ENCODE data around the gene ZBTB8B. TPM values are rescaled to one million over a fixed set of nuclear protein-coding genes. Genes with fewer than 3 reads are reported as not detected.
"Not testable (repeated sequence)": the region's sequence is repeated elsewhere in the genome, so short reads cannot be mapped to it uniquely, and the experiment has no call there.

The ZBTB8B gene
- total and polyA plus RNA-seq, 2 experiments from 2014 or later = 0.56 to 2.1 TPM

- Histone ChIP-seq H3K4me1 (ENCODE audit: low read depth) (no peaks in the 10 kb centered on the region), H3K27me3 (no peaks in the 10 kb centered on the region), H3K36me3 (no peaks in the 10 kb centered on the region), H3K27ac (no peak overlapping the region), H3K9me3 (ENCODE audit: low read depth) (no peaks in the 10 kb centered on the region), H3K4me3 (no peak overlapping the region)
- no peak for DNase-seq (ENCODE audit: low read depth in 1 of 2, low spot score in 1 of 2)
- TF ChIP-seq, protein P1, sequence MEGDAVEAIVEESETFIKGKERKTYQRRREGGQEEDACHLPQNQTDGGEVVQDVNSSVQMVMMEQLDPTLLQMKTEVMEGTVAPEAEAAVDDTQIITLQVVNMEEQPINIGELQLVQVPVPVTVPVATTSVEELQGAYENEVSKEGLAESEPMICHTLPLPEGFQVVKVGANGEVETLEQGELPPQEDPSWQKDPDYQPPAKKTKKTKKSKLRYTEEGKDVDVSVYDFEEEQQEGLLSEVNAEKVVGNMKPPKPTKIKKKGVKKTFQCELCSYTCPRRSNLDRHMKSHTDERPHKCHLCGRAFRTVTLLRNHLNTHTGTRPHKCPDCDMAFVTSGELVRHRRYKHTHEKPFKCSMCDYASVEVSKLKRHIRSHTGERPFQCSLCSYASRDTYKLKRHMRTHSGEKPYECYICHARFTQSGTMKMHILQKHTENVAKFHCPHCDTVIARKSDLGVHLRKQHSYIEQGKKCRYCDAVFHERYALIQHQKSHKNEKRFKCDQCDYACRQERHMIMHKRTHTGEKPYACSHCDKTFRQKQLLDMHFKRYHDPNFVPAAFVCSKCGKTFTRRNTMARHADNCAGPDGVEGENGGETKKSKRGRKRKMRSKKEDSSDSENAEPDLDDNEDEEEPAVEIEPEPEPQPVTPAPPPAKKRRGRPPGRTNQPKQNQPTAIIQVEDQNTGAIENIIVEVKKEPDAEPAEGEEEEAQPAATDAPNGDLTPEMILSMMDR (IDR thresholded peaks at IDR 0.05; ENCODE audit: low read depth, low read length) = no peak
Measured at GRCh38 chr1:32480003-32480402, 15.1 kb downstream of the ZBTB8B start.

GRCh38 chr1:32480761-32481160 is 15.9 kb downstream of the ZBTB8B start:
- Histone ChIP-seq H3K27ac (no peak overlapping the region), H3K4me1 (ENCODE audit: low read depth) (no peaks in the 10 kb centered on the region), H3K9me3 (ENCODE audit: low read depth) (no peaks in the 10 kb centered on the region), H3K4me3 (no peak overlapping the region), H3K27me3 (no peaks in the 10 kb centered on the region), H3K36me3 (no peaks in the 10 kb centered on the region)
- no peak for DNase-seq (ENCODE audit: low read depth in 1 of 2, low spot score in 1 of 2)
- TF ChIP-seq, protein P1 (IDR thresholded peaks at IDR 0.05; ENCODE audit: low read depth, low read length) = no peak

DNA sequence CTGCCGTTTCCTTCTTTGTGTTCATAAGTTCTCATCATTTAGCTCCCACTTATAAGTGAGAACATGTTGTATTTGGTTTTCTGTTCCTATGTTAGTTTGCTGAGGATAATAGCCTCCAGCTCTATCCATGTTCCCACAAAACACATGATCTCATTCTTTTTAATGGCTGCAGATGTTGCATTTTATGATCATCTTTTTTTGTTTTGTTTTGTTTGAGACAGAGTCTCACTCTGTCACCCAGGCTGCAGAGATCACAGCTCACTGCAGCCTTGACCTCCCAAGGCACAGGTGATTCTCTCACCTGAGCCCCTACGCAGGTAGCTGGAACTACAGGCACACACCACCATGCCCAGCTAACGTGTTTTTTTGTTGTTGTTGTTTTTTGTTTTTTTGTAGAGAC is 16.9 kb downstream of the ZBTB8B start:
- not testable (repeated sequence) for H3K27ac ChIP-seq; DNase-seq (ENCODE audit: low read depth in 1 of 2, low spot score in 1 of 2); H3K9me3 ChIP-seq (ENCODE audit: low read depth); H3K4me1 ChIP-seq (ENCODE audit: low read depth); H3K4me3 ChIP-seq; H3K27me3 ChIP-seq; H3K36me3 ChIP-seq

- TF ChIP-seq, protein P1 (IDR thresholded peaks at IDR 0.05; ENCODE audit: low read depth, low read length) = no peak
- Histone ChIP-seq H3K27me3 (no peaks in the 10 kb centered on the region), H3K36me3 (no peaks in the 10 kb centered on the region), H3K9me3 (ENCODE audit: low read depth) (no peaks in the 10 kb centered on the region), H3K4me3 (no peak overlapping the region), H3K27ac (no peak overlapping the region), H3K4me1 (ENCODE audit: low read depth) (no peaks in the 10 kb centered on the region)
- DNase-seq (ENCODE audit: low read depth in 1 of 2, low spot score in 1 of 2) = peak in 1 of 2 donors; percentile 61
Measured at GRCh38 chr1:32485554-32486255, 20.8 kb downstream of the ZBTB8B start.

DNA sequence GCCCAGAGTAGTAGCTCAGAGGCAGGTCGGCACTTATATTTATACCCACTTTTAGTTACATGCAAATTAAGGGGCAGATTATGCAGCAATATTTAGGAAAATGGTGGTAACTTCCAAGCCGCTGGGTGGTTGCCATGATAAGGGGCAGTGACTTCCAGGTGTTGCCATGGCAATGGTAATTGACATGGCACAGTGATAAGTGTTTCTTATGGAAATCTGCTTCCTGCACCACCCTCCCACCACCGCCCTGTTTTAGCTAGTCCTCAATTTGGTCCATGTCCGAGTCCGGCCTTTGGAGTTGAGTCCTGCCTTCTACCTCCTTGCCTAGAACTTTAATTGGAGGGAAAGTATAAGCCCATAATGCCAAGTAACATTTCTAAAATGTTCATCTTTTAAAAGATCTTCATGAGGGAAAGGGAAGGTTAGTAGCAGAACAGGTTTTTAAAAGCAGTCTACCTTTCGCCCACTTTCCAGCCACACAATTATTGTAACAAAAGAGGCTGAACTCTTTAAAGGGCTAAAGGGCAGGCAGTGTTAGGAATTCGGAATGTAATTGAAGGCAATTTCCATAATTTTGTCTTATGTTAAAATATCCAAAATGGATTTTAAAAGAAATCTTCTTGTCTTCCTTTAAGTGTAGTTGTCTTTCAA is 21.7 kb downstream of the ZBTB8B start:
- TF ChIP-seq, protein P1 (IDR thresholded peaks at IDR 0.05; ENCODE audit: low read depth, low read length) = no peak
- Histone ChIP-seq H3K4me3 (no peak overlapping the region), H3K27me3 (no peaks in the 10 kb centered on the region), H3K4me1 (ENCODE audit: low read depth) (no peaks in the 10 kb centered on the region), H3K27ac (no peak overlapping the region), H3K36me3 (no peaks in the 10 kb centered on the region), H3K9me3 (ENCODE audit: low read depth) (no peaks in the 10 kb centered on the region)
- no peak for DNase-seq (ENCODE audit: low read depth in 1 of 2, low spot score in 1 of 2)

DNA sequence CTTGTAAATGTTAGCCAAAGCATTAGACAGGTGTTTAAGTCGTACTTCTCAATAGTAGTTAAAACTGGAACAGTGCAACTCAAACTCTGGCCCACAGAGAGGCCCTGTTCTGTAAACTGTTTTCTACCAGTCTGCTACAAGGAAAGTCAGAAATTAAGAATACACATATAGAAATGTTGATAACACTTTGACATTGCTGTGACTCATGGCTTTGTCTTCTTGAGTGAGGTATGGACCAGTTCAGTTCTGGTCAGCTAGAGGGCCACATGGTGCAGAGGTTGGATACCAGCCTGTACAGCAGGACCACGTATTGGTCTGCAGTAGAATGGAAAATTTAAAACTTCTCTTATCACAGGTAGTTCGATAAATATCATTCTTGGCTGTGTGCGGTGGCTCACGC is 22.3 kb downstream of the ZBTB8B start:
- Histone ChIP-seq H3K4me1 (ENCODE audit: low read depth) (no peaks in the 10 kb centered on the region), H3K27me3 (no peaks in the 10 kb centered on the region), H3K36me3 (no peaks in the 10 kb centered on the region), H3K4me3 (no peak overlapping the region), H3K27ac (no peak overlapping the region), H3K9me3 (ENCODE audit: low read depth) (no peaks in the 10 kb centered on the region)
- no peak for DNase-seq (ENCODE audit: low read depth in 1 of 2, low spot score in 1 of 2)
- TF ChIP-seq, protein P1 (IDR thresholded peaks at IDR 0.05; ENCODE audit: low read depth, low read length) = no peak

Data from cardiac muscle cell (in vitro differentiated cells and primary cell).